Measurements from ENCODE around the gene RAD51B.

DNA sequence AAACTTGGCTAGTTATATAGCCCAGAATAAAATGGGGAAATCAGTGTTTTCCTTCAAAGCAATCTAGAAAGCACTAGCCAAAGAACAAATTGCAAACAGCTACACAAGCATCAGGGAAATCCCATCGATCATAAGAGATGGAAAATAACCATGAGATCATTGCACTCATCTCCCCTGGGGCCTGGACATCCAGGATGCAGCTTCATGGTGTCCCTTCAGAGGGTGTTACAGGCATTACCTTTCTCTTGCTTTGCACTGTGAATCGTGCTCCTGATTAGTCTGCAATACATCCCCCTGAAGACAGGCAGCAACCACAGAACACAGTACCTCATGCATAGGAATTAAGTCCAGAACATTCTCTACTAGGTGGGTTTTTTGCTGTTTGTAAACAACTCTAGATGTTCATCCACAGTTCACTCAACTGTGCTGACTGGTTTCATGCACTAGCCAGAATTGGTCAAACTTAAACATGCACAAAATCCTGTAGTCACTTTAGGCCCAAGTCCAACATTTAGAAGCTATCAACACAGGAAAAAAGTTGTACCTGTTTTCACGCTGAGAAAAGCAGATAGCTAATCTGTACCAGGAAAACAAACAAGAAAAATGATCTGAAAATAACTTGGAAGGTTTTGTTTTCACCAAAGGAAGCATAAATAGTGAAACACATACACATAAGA lies 853.2 kb downstream of the RAD51B start:
- TF ChIP-seq, protein P1, sequence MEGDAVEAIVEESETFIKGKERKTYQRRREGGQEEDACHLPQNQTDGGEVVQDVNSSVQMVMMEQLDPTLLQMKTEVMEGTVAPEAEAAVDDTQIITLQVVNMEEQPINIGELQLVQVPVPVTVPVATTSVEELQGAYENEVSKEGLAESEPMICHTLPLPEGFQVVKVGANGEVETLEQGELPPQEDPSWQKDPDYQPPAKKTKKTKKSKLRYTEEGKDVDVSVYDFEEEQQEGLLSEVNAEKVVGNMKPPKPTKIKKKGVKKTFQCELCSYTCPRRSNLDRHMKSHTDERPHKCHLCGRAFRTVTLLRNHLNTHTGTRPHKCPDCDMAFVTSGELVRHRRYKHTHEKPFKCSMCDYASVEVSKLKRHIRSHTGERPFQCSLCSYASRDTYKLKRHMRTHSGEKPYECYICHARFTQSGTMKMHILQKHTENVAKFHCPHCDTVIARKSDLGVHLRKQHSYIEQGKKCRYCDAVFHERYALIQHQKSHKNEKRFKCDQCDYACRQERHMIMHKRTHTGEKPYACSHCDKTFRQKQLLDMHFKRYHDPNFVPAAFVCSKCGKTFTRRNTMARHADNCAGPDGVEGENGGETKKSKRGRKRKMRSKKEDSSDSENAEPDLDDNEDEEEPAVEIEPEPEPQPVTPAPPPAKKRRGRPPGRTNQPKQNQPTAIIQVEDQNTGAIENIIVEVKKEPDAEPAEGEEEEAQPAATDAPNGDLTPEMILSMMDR (IDR thresholded peaks at IDR 0.05): no peak
- TF ChIP-seq ZBTB21 (CRISPR knock-in tag; IDR thresholded peaks at IDR 0.05; ENCODE audit: borderline replicate concordance) (no peak), ERG (CRISPR knock-in tag; IDR thresholded peaks at IDR 0.05) (no peak), E2F5 (CRISPR knock-in tag; IDR thresholded peaks at IDR 0.05) (no peak), RELA (CRISPR knock-in tag; IDR thresholded peaks at IDR 0.05; ENCODE audit: borderline replicate concordance) (no peak), ZSCAN18 (CRISPR knock-in tag; IDR thresholded peaks at IDR 0.05) (no peak), SMAD3 (CRISPR knock-in tag; IDR thresholded peaks at IDR 0.05; ENCODE audit: borderline replicate concordance) (no peak), NR2C2 (CRISPR knock-in tag; IDR thresholded peaks at IDR 0.05) (no peak), TCF7 (CRISPR knock-in tag; IDR thresholded peaks at IDR 0.05; ENCODE audit: low read depth) (no peak), KAT7 (CRISPR knock-in tag; IDR thresholded peaks at IDR 0.05; ENCODE audit: borderline replicate concordance) (no peak)
